NCI-H2196 treated with DMSO at 0.1 percent for 48 hours (cell line): ENCODE data around the gene WASF2.

ENCODE experiments used
- DNase-seq: peaks from one replicate; lab custom pipeline; 2025; ENCODE audit not compliant: unreplicated experiment; lab: John Stamatoyannopoulos, UW

Gene WASF2

GRCh38 chr1:27381969-27382762 is 107.8 kb downstream of the WASF2 start:
- DNase-seq: no peak

- no peak for DNase-seq
Observed at GRCh38 chr1:27380766-27381733, 108.9 kb downstream of the WASF2 start.

GRCh38 chr1:27380224-27380623 is 109.7 kb downstream of the WASF2 start:
- DNase-seq: no peak

- DNase-seq: no peak
Observed at GRCh38 chr1:27379564-27380122, 110.3 kb downstream of the WASF2 start.

- no peak for DNase-seq
Observed at GRCh38 chr1:27377760-27378495, 112.0 kb downstream of the WASF2 start.

GRCh38 chr1:27374362-27375086 is 115.4 kb downstream of the WASF2 start, which contains the start of gene FCN3:
FCN3 (minus strand) TSS chr1:27374824; CDS start chr1:27374818, 6 bp downstream.
- no peak for DNase-seq

GRCh38 chr1:27372808-27373690 is 116.9 kb downstream of the WASF2 start:
- DNase-seq: no peak

- no peak for DNase-seq
Observed at GRCh38 chr1:27372022-27372807, 117.8 kb downstream of the WASF2 start.

GRCh38 chr1:27368869-27369582 is 120.9 kb downstream of the WASF2 start:
- no peak for DNase-seq

GRCh38 chr1:27367160-27367650 is 122.8 kb downstream of the WASF2 start:
- no peak for DNase-seq

GRCh38 chr1:27366411-27367159 is 123.4 kb downstream of the WASF2 start, which contains the start of gene MAP3K6:
MAP3K6 (minus strand) TSS chr1:27366961; CDS start chr1:27366597, 364 bp downstream.
- peak; percentile 75 for DNase-seq

GRCh38 chr1:27366113-27366410 is 123.9 kb downstream of the WASF2 start:
- peak; percentile 71 for DNase-seq

GRCh38 chr1:27365372-27366112 is 124.4 kb downstream of the WASF2 start:
- DNase-seq: peak; percentile 84

- DNase-seq: no peak
Observed at GRCh38 chr1:27364696-27365371, 125.1 kb downstream of the WASF2 start.
